Cardiac muscle cell (in vitro differentiated cells and primary cell): Measurements from ENCODE around the gene NOXO1. TPM values are rescaled to one million over a fixed set of nuclear protein-coding genes. Genes with fewer than 3 reads are reported as not detected.
A peak's percentile ranks its signal among the peaks of the same experiment; 100 is the strongest.

Experiments used
- DNase-seq, 2 donors: peaks; one replicate each; pipeline versions ENCODE4 v3.0.0 to v3.0.0-alpha.2; 2010 to 2017; ENCODE audit warnings: low read depth in 1 of 2, low spot score in 1 of 2
- H3K27ac ChIP-seq: fragments of 200-600 bp; sonication (generic); 2 replicates; pipeline ENCODE4 v1.5.1; 2016
- H3K27me3 ChIP-seq: fragments of 200-600 bp; sonication (generic); 2 replicates; pipeline ENCODE4 v1.6.0; 2016; ENCODE audit warnings: control low read depth
- H3K36me3 ChIP-seq: fragments of 200-600 bp; sonication (generic); 2 replicates; pipeline ENCODE4 v1.5.1; 2016; ENCODE audit warnings: control low read depth
- H3K4me1 ChIP-seq: fragments of 200-600 bp; sonication (generic); 2 replicates; pipeline ENCODE4 v1.8.1; 2017; ENCODE audit warnings: low read depth, mild to moderate bottlenecking, mixed run types
- H3K4me3 ChIP-seq: fragments of 200-600 bp; sonication (generic); 2 replicates; pipeline ENCODE4 v1.5.1; 2016; ENCODE audit warnings: mild to moderate bottlenecking
- H3K9me3 ChIP-seq: fragments of 200-600 bp; sonication (generic); 2 replicates; pipeline ENCODE4 v1.5.1; 2017; ENCODE audit warnings: low read depth, mild to moderate bottlenecking, control low read depth
- CTCF ChIP-seq: IDR thresholded peaks from 2 replicates; pipeline ENCODE4 v1.5.1; 2012; ENCODE audit warnings: low read depth, mild to moderate bottlenecking, low read length
- polyA plus RNA-seq: library from polyadenylated mRNA; unstranded; fragments of >200 nt; fragmentation: Nextera tagmentation; extraction: Ambion mirVana; gene quantifications from 2 replicates; pipeline ENCODE4 v1.2.1, GENCODE V29; 2016
- total RNA-seq: library from RNA; depleted of rRNA; stranded (reverse); fragments of >200 nt; gene quantifications from 2 replicates; pipeline ENCODE4 v1.2.3, GENCODE V29; 2016

NOXO1 gene
- total and polyA plus RNA-seq, 2 experiments from 2014 or later = 1.2 to 1.3 TPM

GRCh38 chr16:1932050-1933028, 48.9 kb downstream of the NOXO1 start:
- DNase-seq = no peak
- H3K36me3 ChIP-seq = no peaks in the 10 kb centered on the region
- peak; percentile 15 for TF ChIP-seq CTCF

GRCh38 chr16:1930338-1930720, 50.9 kb downstream of the NOXO1 start:
- peaks cover 15% of the 10 kb centered on the region for H3K27me3 ChIP-seq
- H3K4me1 ChIP-seq = no peaks in the 10 kb centered on the region
- no peak for DNase-seq
- no peaks in the 10 kb centered on the region for H3K36me3 ChIP-seq
- no peak for TF ChIP-seq CTCF
- H3K9me3 ChIP-seq = no peaks in the 10 kb centered on the region
- no peak overlapping the region for H3K27ac ChIP-seq
- H3K4me3 ChIP-seq = no peak overlapping the region

More at GRCh38 chr16:1932050-1933028, 48.9 kb downstream of the NOXO1 start:
- peaks cover 15% of the 10 kb centered on the region for H3K27me3 ChIP-seq
- H3K27ac ChIP-seq = no peak overlapping the region
- no peak overlapping the region for H3K4me3 ChIP-seq
- H3K9me3 ChIP-seq = no peaks in the 10 kb centered on the region
- H3K4me1 ChIP-seq = no peaks in the 10 kb centered on the region

- Histone ChIP-seq H3K27ac (no peak overlapping the region), H3K4me1 (no peaks in the 10 kb centered on the region), H3K9me3 (no peaks in the 10 kb centered on the region), H3K36me3 (no peaks in the 10 kb centered on the region), H3K4me3 (peak overlapping the region; percentile 40), H3K27me3 (peaks cover 15% of the 10 kb centered on the region)
- DNase-seq = peak; percentile 90 to 91
- TF ChIP-seq CTCF = peak; percentile 69
Measured at GRCh38 chr16:1929578-1930337, 51.5 kb downstream of the NOXO1 start.

- Histone ChIP-seq H3K36me3 (no peaks in the 10 kb centered on the region), H3K27ac (no peak overlapping the region), H3K27me3 (peaks cover 15% of the 10 kb centered on the region), H3K9me3 (no peaks in the 10 kb centered on the region), H3K4me3 (peak overlapping the region; percentile 40), H3K4me1 (no peaks in the 10 kb centered on the region)
- no peak for TF ChIP-seq CTCF
- DNase-seq = peak; percentile 41 to 44
Measured at GRCh38 chr16:1929105-1929504, 52.2 kb downstream of the NOXO1 start.

Other genes starting within 250 kb of the NOXO1 start
Only the 30 nearest of the 31 such genes appear.
- gene NME3, start 209.9 kb downstream of the NOXO1 start, total RNA-seq = 72.2 and 106 TPM in 2 replicates
- 76.9 and 112 TPM in 2 replicates for gene NME3, start 209.9 kb downstream of the NOXO1 start, polyA plus RNA-seq
- 19.3 and 42.7 TPM in 2 replicates for gene EME2, start 208.7 kb downstream of the NOXO1 start, total RNA-seq
- gene EME2, start 208.7 kb downstream of the NOXO1 start, polyA plus RNA-seq = 13.2 and 18.7 TPM in 2 replicates
- 188 and 195 TPM in 2 replicates for gene MRPS34, start 208.3 kb downstream of the NOXO1 start, total RNA-seq
- 164 and 172 TPM in 2 replicates for gene MRPS34, start 208.3 kb downstream of the NOXO1 start, polyA plus RNA-seq
- gene SPSB3, start 198.9 kb downstream of the NOXO1 start, total RNA-seq = 90.5 and 101 TPM in 2 replicates
- gene SPSB3, start 198.9 kb downstream of the NOXO1 start, polyA plus RNA-seq = 81.4 and 96.4 TPM in 2 replicates
- gene NUBP2, start 198.5 kb downstream of the NOXO1 start, total RNA-seq = 151 and 166 TPM in 2 replicates
- 121 and 138 TPM in 2 replicates for gene NUBP2, start 198.5 kb downstream of the NOXO1 start, polyA plus RNA-seq
- gene IGFALS, start 187.8 kb downstream of the NOXO1 start, total RNA-seq = 1.2 and 2.1 TPM in 2 replicates
- gene IGFALS, start 187.8 kb downstream of the NOXO1 start, polyA plus RNA-seq = 1.3 TPM in 1 of 2 replicates, not detected in the other
- 219 and 341 TPM in 2 replicates for gene HAGH, start 154.6 kb downstream of the NOXO1 start, total RNA-seq
- gene HAGH, start 154.6 kb downstream of the NOXO1 start, polyA plus RNA-seq = 163 and 169 TPM in 2 replicates
- 73.5 and 129 TPM in 2 replicates for gene FAHD1, start 154.3 kb downstream of the NOXO1 start, total RNA-seq
- 48.0 and 55.3 TPM in 2 replicates for gene FAHD1, start 154.3 kb downstream of the NOXO1 start, polyA plus RNA-seq
- 2.0 TPM in 1 of 2 replicates, not detected in the other for gene MEIOB, start 109.3 kb downstream of the NOXO1 start, total RNA-seq
- 1.3 TPM in 1 of 2 replicates, not detected in the other for gene MEIOB, start 109.3 kb downstream of the NOXO1 start, polyA plus RNA-seq
- not detected in 2 replicates for gene HS3ST6, start 63.1 kb downstream of the NOXO1 start, total RNA-seq
- gene HS3ST6, start 63.1 kb downstream of the NOXO1 start, polyA plus RNA-seq = not detected in 2 replicates
- 13.6 and 22.4 TPM in 2 replicates for gene MSRB1, start 38.3 kb downstream of the NOXO1 start, total RNA-seq
- gene MSRB1, start 38.3 kb downstream of the NOXO1 start, polyA plus RNA-seq = 27.8 and 35.1 TPM in 2 replicates
- gene RPL3L, start 26.8 kb downstream of the NOXO1 start, total RNA-seq = not detected in 2 replicates
- 0.07 and 0.28 TPM in 2 replicates for gene RPL3L, start 26.8 kb downstream of the NOXO1 start, polyA plus RNA-seq
- 291 and 575 TPM in 2 replicates for gene NDUFB10, start 21.9 kb downstream of the NOXO1 start, total RNA-seq
- 485 and 518 TPM in 2 replicates for gene NDUFB10, start 21.9 kb downstream of the NOXO1 start, polyA plus RNA-seq
- 2,958 and 3,550 TPM in 2 replicates for gene RPS2, start 16.6 kb downstream of the NOXO1 start, total RNA-seq
- 2,155 and 2,484 TPM in 2 replicates for gene RPS2, start 16.6 kb downstream of the NOXO1 start, polyA plus RNA-seq
- 0.21 TPM in 1 of 2 replicates, not detected in the other for gene RNF151, start 14.6 kb downstream of the NOXO1 start, total RNA-seq
- gene RNF151, start 14.6 kb downstream of the NOXO1 start, polyA plus RNA-seq = 0.38 and 0.54 TPM in 2 replicates
- gene TBL3, start 9.4 kb downstream of the NOXO1 start, total RNA-seq = 72.4 and 94.7 TPM in 2 replicates
- gene TBL3, start 9.4 kb downstream of the NOXO1 start, polyA plus RNA-seq = 67.3 and 82.9 TPM in 2 replicates
- gene GFER, start 2.7 kb upstream of the NOXO1 start, total RNA-seq = 52.8 and 53.5 TPM in 2 replicates
- 43.8 and 46.9 TPM in 2 replicates for gene GFER, start 2.7 kb upstream of the NOXO1 start, polyA plus RNA-seq
- 27.2 and 28.5 TPM in 2 replicates for gene SYNGR3, start 8.5 kb upstream of the NOXO1 start, total RNA-seq
- gene SYNGR3, start 8.5 kb upstream of the NOXO1 start, polyA plus RNA-seq = 21.8 and 27.1 TPM in 2 replicates
- gene ZNF598, start 28.4 kb upstream of the NOXO1 start, total RNA-seq = 35.6 and 50.4 TPM in 2 replicates
- 28.8 and 34.5 TPM in 2 replicates for gene ZNF598, start 28.4 kb upstream of the NOXO1 start, polyA plus RNA-seq
- gene NPW, start 38.3 kb upstream of the NOXO1 start, total RNA-seq = 3.3 and 16.2 TPM in 2 replicates
- gene NPW, start 38.3 kb upstream of the NOXO1 start, polyA plus RNA-seq = 13.4 and 38.6 TPM in 2 replicates
- gene NHERF2, start 45.4 kb upstream of the NOXO1 start, total RNA-seq = 33.0 and 34.7 TPM in 2 replicates
- 37.4 and 50.7 TPM in 2 replicates for gene NHERF2, start 45.4 kb upstream of the NOXO1 start, polyA plus RNA-seq
- gene NTHL1, start 66.4 kb upstream of the NOXO1 start, total RNA-seq = 61.1 and 61.3 TPM in 2 replicates
- gene NTHL1, start 66.4 kb upstream of the NOXO1 start, polyA plus RNA-seq = 51.3 and 62.7 TPM in 2 replicates
- gene TSC2, start 66.5 kb upstream of the NOXO1 start, total RNA-seq = 103 and 152 TPM in 2 replicates
- gene TSC2, start 66.5 kb upstream of the NOXO1 start, polyA plus RNA-seq = 123 and 142 TPM in 2 replicates
- 115 and 206 TPM in 2 replicates for gene PKD1, start 154.4 kb upstream of the NOXO1 start, total RNA-seq
- gene PKD1, start 154.4 kb upstream of the NOXO1 start, polyA plus RNA-seq = 49.9 and 55.3 TPM in 2 replicates
- gene RAB26, start 167.2 kb upstream of the NOXO1 start, total RNA-seq = 5.0 and 6.5 TPM in 2 replicates
- gene RAB26, start 167.2 kb upstream of the NOXO1 start, polyA plus RNA-seq = 12.1 and 16.7 TPM in 2 replicates
- 67.5 and 71.6 TPM in 2 replicates for gene TRAF7, start 174.3 kb upstream of the NOXO1 start, total RNA-seq
- gene TRAF7, start 174.3 kb upstream of the NOXO1 start, polyA plus RNA-seq = 32.3 and 37.4 TPM in 2 replicates
- gene CASKIN1, start 215.1 kb upstream of the NOXO1 start, total RNA-seq = 15.5 TPM in 2 replicates
- 14.3 and 15.4 TPM in 2 replicates for gene CASKIN1, start 215.1 kb upstream of the NOXO1 start, polyA plus RNA-seq
- 81.4 and 100.0 TPM in 2 replicates for gene MLST8, start 224.0 kb upstream of the NOXO1 start, total RNA-seq
- 117 and 122 TPM in 2 replicates for gene MLST8, start 224.0 kb upstream of the NOXO1 start, polyA plus RNA-seq
- 24.4 and 24.6 TPM in 2 replicates for gene BRICD5, start 229.4 kb upstream of the NOXO1 start, total RNA-seq
- 16.0 and 21.8 TPM in 2 replicates for gene BRICD5, start 229.4 kb upstream of the NOXO1 start, polyA plus RNA-seq
- gene PGP, start 233.4 kb upstream of the NOXO1 start, total RNA-seq = 43.2 and 61.8 TPM in 2 replicates
- gene PGP, start 233.4 kb upstream of the NOXO1 start, polyA plus RNA-seq = 41.9 and 57.9 TPM in 2 replicates